IPS-NIHi7 (cell line): ENCODE measurements around the gene CGNL1.

Experiments used
- DNase-seq: peaks from one replicate; pipeline ENCODE4 v3.0.0; 2012; ENCODE audit warnings: mixed read lengths; ENCODE audit errors: extremely low spot score

Gene CGNL1

DNA sequence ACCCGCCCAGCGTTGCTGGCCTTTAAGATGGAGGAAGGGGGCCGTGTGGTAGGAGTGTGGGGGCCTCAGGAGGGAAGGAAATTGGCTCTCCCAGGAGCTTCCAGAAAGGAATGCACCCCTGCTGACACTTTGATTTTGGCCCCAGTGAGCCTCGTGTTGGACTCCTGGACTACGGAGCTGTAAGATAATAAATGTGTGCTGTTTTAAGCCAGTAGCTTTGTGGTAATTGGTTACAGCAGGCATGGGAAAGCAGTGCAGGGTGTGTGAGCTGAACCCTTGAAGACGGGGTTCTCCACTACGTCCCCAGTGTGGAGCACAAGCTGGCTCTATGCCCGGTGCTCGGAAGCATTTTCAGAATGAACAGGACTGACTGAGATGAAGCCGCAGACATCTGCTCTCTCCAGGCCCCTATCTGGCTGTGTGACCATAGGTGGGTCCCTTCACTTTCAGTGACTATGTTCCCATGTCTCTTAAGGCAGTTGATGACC lies 22.9 kb upstream of the CGNL1 start:
- no peak for DNase-seq

DNA sequence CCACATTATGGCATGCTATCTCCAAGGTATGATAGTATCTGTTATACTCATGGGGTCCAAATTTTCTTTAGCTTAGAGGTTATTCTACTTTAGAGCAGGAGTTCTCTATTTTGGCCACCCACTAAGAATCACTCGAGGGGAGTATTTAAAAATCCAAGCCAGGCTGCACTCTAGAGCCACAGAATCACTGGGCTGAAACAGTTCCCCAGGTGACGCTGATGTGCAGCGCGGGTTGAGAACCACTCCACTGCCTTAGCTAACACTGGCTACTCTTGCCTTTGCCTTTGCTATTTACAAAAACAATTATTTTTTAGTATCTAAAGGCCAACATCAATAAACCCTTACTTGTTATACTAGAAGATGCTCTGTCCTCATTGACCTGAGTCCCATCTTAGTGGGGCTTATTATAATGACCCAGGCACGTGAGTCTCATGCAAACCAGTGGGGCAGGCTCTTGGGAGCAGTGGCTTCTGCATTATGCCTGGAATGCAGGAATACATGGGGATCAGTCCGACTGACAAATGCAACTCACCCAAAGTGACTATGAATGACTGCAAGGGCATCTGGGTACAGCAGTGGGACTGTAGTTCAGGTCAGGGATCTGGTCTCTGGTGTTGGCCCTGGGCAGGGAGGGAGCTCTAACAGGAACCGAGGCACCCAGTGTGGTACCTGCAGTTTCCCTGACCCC lies 21.7 kb upstream of the CGNL1 start:
- no peak for DNase-seq

DNA sequence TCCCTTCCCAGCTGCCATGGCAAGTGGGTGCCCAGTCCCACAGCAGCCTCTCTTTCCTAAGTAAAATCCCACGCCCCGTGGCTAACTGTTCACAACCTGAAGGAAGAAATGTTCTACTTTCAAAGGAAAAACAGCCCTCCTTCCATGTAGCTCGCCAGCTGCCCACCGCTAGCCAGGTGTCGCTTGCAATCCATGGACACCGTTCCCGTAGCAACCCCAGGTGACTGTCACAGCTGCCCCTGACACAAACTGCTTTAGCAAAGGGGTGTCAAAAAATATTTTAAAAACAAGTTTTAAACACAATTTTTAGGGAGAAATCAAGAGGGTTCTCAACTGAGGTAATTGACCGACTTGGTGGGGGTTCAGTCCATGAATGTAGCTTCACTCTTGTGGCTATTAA lies 21.0 kb upstream of the CGNL1 start:
- DNase-seq: no peak

DNA sequence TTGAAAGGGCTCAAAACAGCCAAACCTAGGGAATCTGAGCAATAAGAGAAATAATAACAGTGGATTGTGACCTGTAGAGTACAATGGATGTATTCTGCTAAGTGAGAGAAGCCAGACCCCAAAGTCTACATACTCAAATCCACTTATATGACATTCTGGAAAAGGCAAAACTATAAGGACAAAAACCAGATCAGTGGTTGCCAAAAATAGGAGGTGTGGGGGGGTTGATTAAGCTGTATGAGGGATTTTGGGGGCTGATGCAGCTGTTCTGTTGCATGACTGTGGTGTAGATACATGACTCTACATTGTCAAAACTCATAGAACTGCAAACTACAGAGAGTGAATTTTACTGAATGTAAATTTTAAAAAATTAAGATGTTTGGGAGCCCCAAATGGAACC lies 20.1 kb upstream of the CGNL1 start:
- no peak for DNase-seq

DNA sequence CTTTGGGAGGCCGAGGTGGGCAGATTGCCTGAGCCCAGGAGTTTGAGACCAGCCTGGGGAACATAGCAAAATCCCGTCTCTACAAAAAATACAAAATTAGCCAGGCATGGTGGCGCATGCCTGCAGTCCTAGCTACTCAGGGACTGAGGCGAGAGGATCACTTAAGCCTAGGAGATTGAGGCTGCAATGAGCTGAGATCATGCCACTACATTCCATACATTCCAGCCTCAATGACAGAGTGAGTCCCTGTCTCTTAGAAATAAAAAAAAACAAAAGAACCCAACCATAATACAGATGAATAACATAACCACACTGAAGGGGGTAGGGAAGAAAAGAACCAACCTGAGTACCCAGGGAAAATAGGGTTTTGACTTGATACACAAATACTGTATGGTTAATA lies 19.7 kb upstream of the CGNL1 start:
- no peak for DNase-seq

DNA sequence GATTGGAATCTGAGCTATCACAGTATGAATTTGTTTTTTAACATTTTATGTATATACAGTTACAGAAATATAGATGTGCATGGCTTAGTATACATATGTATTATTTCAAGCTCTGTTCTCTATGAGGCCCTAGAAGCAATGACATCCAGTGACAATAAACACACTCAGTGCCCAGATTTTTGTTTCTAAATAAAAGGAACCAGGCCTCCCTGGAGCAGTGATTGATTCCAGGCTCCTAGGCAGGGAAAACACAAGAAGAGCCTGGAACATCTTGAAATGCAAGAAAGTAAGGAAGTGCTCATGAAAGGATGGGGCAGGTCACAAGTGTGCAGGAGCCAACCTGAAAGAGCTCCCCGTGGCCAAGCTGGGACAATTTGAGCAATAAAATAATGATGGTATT lies 18.5 kb upstream of the CGNL1 start:
- DNase-seq: no peak

DNA sequence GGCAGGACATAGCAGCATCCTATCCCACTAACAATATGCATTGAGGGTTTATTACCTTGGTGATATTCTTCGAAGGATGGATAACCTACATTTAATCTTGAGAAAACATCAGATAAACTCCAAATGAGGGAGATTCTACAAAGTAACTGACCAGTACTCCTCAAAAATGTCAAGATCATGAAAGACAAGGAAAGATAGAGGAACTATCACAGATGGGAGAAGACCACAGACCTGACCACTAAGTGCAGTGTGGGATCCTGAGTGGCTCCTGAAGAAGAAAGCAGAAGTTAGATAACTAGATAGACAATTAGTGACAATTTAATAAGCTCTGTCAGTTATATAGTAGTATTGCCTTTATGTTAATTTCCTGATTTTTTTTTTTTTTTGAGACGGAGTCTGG lies 17.7 kb upstream of the CGNL1 start:
- DNase-seq: no peak

DNA sequence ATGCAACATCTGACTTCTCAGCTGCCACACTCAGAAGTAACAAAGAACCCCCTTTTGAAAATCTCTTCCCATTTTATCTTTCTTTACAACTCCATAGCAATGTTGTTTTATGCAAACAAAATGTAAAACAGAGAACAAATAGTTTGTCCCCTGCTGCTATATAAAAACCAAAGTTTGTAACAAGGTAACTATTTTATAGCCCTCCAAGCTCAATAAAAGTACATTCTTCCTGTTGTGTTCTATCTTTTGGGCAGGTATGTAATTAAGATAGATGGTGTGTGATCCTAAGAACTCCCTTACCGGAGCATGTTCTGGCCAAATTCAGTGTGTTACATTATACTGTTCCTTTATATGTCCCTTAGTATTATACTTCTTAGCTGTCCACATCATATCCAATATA lies 12.6 kb upstream of the CGNL1 start:
- DNase-seq: no peak

DNA sequence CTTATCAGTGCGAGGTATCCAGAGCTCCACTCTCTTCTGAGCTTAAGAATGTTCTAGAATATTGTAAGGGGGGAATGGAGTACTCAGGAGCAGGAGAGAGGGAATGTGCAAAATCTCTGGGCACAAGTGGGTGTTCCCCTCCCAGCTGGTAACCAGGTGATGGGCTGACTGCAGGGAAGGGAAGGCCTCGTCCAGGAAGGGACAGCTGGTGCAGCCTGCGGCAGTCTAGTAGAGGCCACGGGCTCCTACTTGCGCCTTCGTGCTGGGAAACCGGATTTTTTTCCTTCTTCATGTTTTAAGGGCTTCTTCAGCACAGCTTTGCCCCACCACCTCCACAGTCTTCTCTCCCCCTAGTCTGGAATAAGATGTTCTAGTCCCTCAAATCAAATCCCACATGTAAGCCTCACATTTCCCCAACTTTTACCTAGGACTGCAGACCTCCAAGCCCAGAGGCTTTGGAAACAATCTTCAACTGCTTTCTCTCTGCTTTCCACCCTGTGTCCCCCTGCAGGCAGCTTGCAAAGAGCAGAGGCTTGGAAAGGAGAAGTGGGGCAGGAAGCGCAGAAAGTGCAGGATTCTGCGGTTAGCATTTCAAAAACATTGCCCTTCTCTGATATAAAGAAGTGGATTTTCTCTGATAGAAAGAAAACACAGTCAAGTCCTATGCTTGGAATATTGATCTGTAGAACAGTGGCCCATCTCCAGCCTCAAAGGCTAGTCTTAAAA lies 11.9 kb upstream of the CGNL1 start:
- DNase-seq: peak; percentile 59

DNA sequence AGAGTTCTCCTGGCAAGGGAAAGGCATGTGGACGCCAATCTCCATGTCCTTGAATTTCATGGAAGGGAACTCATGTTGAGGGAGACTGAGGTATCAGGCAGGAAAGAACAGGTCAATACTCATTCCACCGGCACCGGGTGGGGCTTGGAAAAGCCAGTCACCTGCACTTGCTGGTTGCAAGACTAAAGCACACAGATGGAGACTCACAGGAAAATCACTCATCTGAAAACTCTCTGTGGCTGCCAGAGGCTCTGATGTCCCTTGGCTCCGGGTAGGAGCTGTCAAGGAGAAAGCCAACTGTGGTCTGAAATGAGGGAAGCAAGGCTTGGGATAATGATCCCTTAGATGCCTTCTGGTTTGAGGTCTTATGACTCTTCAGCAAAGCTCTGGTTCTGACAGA lies 8.7 kb upstream of the CGNL1 start:
- no peak for DNase-seq

DNA sequence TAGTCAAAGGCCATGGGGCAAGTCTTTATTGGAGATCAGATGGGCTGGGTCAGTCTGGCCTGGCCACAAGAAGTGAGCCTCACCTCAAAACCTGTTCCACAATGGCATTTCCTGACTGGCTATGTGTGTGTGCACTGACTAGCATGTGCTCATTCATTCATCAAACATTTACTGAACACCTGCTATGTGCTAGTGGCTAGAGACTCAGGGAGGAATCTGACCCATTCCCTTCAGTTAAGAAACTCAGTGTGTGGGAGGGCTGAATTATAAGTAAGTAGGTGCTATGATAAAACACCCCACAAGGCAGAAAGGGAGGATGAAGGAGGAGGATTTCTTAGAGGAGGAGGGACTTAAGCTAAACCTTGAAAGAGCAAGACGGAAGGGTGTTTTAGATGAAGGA lies 5.4 kb upstream of the CGNL1 start:
- no peak for DNase-seq

DNA sequence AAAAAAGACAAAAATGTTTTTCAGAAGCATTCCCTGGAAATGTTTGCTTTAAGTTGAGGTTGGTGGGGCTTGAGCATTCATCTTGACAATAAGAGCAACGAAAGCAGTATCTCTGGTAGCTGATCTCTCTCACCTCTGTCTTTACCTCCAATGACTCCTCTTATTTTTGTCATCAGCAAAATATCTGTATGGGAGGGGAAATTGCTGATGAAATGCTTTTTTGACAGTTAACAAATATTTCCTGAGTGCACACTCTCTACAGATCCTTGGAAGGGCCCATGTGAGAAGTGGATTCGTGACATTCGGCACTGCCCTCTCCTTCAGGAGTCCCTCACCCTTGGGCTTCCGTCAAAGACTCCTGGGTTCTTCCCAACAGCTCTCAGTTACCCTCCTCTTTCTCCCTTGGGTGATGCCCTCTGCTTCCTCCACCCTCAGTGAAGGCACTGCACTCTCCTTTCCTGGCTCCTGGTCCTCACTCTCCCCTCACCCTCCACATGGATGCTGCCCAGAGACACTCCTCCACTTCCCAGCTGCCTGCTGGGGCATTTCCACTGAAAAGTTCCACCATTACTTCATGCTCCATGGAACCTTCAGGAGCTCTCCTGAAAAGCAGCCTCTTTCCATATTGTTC lies 2.9 kb upstream of the CGNL1 start:
- DNase-seq: no peak

DNA sequence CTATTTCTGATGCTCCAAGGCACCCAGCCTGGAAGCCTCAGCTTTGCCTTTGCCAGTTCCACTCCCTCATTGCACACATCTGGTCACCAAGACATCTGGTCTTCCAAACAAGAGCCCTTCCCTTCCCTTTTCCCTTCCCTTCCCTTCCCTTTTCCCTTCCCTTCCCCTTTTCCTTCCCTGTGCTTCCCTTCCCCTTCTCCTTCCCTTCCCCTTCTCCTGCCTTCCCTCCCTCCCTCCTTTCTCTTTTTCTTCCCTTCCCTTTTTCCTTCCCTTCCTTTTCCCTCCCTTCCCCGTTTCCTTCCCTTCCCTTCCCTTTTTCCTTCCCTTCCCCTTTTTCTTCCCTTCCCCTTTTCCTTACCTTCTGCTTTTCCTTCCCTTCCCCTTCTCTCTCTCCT lies 2.4 kb upstream of the CGNL1 start:
- no peak for DNase-seq

DNA sequence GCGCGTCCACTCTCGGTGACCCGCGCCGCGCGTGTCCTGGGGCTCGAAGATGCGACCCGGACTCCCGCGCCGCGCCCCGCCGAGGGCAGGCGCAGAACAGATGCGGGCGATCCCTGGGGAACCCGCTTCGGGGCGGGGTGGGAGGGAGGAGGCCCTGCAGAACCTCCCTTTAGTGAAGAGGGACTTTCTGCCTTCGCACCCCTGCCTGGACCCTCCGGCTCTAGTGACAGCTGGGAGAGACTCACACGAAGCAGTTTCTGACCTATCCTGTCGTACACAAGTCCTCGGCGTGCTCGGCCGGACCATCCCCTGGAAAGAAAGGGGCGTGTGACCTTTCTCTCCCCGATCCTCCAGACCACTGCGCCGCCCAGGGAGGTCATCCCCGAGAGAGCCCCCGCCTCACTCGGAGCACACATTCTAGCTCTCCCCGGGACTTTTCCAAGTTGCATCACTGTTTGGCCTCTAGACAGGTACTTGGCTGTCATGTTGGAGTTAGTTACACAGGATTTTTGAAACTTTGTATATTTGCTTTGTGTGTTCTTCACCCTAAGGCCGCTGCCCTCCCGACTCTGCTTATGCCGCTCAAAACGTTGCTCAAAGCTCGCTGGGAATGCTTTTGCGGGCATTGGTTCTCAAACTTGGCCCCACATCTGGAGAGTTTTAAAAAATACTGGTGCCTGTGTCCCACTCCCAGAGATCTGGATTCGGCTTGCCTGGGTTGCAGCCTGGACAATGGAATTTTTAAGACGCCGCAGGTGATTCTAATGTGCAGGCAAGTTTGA lies 582 bp downstream of the CGNL1 start:
- DNase-seq: peak; percentile 55

DNA sequence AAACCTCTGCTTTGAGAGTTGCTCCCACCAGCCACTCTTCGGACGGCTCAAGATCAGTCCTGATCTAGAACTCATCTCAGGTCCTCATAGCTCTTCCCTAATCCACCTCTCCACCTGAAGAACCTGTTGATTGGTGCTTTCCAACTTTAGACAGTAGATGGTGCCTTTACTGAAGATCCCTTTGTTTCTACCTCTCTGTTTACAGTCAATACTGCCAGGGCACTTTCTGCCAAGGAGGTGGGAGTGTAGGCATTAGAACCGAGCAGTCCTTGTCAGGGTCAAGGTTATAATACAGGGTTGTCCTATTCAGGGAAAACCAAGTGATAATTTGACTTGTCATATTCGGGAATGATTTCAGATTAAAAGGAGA lies 1.2 kb downstream of the CGNL1 start:
- DNase-seq: no peak

DNA sequence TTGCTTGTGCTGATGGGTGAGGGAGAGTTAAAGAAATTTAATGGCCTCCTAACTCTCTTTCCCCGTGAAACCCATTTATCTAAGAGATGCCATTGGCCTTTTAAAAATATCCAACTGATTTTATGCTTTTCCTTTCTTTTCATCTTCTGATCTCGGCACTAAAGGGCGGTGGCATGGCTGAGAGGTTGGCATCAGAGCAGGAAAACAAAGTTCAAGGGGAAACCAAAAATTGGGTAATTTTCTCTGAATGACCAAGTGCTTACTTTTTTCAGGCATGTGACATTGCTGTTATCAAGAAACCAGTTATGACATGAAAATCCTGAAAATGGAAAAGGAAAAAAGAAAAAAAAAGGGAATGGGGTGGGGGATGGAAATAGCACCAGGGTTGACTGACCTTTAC lies 3.2 kb downstream of the CGNL1 start:
- no peak for DNase-seq

DNA sequence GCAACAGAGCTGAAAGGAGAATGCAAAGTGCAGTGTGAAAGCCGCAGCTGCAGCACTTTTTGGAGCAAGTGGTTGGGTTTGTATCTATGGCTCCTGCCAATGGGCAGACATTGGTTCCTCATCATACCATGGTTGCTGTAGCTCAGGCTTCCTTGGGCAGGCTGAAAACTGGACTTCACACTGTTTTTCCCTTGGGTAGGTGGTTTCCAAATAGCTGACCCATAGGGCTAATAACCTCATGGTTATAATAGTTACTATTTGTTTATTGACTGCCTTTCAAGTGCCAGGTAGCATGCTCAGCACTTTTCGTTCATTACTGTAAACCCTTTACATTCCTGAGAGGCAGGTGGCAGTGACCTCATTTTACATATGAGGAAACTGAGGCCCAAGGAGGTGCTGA lies 4.5 kb downstream of the CGNL1 start:
- no peak for DNase-seq

DNA sequence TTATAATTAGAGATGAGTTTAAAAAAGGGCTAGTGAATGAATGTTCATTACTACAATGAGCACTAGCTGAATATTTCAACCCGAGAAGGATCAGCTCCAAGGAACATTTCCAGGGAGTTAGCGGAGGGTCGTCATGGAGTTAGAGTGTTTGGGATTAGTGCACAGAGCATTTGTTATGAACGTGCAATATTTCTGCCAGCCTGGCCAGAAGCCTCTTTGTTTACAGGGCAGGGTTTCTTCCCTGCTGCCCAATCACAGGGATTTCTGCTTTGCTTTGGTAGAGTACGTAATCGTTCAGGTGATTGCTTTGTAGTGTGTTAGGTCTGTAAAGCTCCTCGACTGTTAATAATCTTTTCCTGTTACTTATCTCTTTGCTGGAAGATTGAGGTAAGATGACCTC lies 5.9 kb downstream of the CGNL1 start:
- no peak for DNase-seq

DNA sequence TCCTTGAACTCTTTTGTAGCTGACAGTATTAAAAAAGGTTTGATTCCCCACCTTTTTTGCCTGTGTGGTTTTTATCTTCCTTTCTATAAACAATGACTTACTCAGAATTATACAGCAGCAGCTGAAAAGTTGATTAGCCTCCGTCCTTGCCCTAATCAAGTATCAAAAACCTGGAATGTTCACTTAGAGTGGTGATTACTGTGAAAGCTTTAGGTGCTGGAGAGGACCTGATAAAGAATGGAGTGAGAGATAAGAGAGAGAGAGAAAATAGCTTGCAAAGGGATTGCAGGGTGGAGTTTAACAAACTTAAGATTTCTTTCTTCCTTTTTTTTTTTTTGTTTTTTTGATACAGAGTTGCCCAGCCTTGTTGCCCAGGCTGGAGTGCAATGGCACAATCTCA lies 6.7 kb downstream of the CGNL1 start:
- no peak for DNase-seq

DNA sequence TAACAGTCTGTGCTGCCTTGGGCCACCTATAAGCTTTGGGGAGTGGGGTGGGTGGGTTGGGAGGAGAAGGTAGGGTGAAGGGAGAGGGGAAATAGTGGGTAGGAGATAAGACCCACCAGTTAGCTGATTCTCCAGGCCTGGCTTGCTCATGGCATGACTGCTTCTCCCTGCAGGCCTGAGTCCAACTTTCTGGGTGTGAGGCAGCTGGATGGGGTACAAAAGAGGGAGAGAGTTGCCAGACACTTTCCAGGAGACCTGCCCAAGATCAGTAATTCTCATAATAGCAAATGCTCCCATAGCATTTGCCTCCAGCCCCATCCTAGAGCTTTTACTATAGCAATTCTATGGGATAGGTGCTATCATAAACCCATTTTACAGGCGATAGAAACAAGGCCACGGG lies 7.7 kb downstream of the CGNL1 start:
- no peak for DNase-seq

DNA sequence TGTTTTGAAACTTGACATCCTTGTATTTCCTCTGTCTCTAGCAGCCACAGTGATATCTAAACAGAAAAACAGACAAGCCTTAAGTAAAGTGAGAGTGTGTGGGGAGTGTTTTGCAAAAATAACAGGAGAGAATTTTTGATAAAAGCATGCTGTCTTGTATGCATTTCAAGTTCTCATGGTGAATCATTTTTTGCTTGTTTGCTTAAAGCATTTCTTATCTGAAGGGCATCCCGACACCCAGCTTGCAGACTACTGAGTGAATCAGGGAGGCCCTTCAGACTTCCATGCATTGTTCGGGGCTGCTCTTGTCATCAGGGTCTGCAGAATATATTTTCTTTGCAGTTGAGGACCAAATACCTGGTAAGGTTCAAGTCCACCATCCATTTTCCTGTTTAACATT lies 8.5 kb downstream of the CGNL1 start:
- DNase-seq: no peak

DNA sequence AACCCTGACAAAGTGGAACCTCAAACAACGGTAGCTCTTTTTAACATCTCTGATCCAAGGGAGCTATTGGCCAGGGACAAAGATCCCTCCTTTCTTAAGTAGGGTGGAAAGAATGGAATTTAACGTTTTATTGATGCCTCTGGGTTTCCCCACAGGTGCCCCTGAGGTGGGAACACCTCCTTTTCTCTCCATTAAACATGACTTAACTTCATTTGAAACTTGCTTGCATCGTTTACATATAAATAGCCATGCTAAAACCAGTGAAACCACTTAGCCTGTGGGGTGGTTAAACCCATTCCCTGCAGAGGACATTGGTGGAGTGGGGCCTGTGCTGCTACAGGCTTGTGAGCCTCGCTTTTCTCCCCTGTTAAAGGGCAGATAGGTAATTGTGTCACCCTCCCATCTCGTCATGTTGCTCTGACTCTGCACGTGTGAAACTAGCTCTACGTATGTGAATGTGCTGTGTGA lies 9.7 kb downstream of the CGNL1 start:
- no peak for DNase-seq
